ENCODE results near the gene ZNF560. TPM values are rescaled to one million over a fixed set of nuclear protein-coding genes. Genes with fewer than 3 reads are reported as not detected.
"Not testable (repeated sequence)": the region's sequence is repeated elsewhere in the genome, so short reads cannot be mapped to it uniquely, and the experiment has no call there.

Gene ZNF560
- not detected for total RNA-seq

DNA sequence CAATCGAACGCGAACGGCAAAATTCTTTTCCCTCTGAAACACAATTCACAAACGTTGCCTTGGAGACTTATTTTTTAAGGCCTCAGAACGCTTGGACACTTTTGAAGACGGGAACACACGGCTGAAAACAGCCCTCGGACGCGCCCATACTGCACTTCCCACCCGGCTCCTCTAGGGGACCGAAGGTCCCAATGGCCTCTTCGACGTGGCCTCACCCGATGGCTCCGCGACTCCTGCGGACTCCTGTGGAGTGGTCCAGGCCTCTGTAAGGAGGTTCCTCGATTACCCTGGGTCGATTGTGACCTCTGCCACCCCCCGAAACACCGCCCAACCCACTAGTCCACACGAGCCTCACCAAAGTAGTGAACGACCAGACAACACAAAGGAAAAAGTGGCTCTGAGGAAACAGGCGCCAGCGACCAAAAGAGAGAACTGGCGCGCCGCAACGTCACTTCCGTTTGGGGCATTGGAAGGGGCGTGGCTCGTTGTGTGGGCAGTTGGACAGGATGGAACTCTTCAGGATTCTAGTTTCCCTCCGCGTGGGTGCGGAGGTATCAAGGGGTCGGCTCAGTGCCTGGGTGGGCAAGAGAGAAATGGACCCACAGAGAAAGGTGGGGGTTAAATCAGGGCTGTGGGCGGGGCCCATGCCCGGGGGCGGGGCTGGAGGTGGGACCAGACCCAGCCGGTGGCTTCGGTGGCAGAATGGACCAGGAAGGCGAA, at the start of gene ZNF560:
ZNF560 (minus strand) TSS at position 434 of the 720 bp plus-strand sequence. CDS start 23,303 bp downstream, outside the sequence.
- DNase-seq: no peak
- H3K4me3 Mint-ChIP-seq: no peak within 1 kb of the TSS
- no peak within 1 kb of the TSS for H3K27ac Mint-ChIP-seq

DNA sequence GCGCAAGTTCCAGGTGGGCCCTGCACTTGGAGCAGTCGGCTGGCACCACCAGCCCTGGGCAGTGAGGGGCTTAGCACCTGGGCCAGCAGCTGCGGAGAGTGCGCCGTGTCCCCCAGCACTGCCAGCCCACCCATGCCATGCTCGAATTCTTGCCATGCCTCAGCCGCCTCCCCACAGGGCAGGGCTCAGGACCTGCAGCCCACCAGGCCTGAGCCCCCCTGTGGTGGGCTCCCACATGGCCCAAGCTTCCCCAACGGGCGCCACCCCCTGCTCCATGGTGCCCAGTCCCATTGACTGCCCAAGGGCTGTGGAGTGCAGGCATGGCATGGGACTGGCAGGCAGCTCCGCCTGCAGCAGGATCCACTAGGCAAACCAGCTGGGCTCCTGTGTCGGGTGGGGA, 49.5 kb upstream of the ZNF560 start:
- POLR2A ChIA-PET: no interaction called here
- Mint-ChIP-seq H3K4me3 (no peak overlapping the region), H3K36me3 (ENCODE audit: low read depth) (peaks cover 9% of the 10 kb centered on the region), H3K27me3 (no peaks in the 10 kb centered on the region), H3K4me1 (no peaks in the 10 kb centered on the region), H3K9me3 (peaks cover 25% of the 10 kb centered on the region), H3K27ac (no peak overlapping the region)
- DNase-seq: no peak
- CTCF ChIA-PET: no interaction called here

More for the DNA sequence above, at the start of gene ZNF560:
- peaks cover 4% of the 10 kb centered on the region for H3K4me1 Mint-ChIP-seq
- H3K27me3 Mint-ChIP-seq: no peaks in the 10 kb centered on the region
- CTCF ChIA-PET: no interaction called here
- H3K9me3 Mint-ChIP-seq: peaks cover 28% of the 10 kb centered on the region
- POLR2A ChIA-PET: no interaction called here
- H3K36me3 Mint-ChIP-seq (ENCODE audit: low read depth): peaks cover 15% of the 10 kb centered on the region

DNA sequence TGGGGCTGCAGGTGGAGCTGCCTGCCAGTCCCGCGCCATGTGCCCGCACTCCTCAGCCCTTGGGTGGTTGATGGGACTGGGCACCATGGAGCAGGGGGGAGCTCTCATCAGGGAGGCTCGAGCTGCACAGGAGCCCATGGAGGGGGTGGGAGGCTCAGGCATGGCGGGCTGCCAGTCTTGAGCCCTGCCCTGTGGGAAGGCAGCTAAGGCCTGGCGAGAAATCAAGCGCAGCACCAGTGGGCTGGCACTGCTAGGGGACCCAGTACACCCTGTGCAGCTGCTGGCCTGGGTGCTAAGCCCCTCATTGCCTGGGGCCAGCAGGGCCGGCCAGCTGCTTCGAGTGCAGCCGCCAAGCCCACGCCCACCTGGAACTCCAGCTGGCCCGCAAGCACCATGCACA, 42.9 kb upstream of the ZNF560 start:
- H3K27ac Mint-ChIP-seq, POLR2A ChIA-PET, H3K4me3 Mint-ChIP-seq, CTCF ChIA-PET, DNase-seq, H3K27me3 Mint-ChIP-seq: not testable (repeated sequence)
- Mint-ChIP-seq H3K9me3 (peaks cover 24% of the 10 kb centered on the region), H3K4me1 (peaks cover 21% of the 10 kb centered on the region), H3K36me3 (ENCODE audit: low read depth) (peaks cover 28% of the 10 kb centered on the region)

DNA sequence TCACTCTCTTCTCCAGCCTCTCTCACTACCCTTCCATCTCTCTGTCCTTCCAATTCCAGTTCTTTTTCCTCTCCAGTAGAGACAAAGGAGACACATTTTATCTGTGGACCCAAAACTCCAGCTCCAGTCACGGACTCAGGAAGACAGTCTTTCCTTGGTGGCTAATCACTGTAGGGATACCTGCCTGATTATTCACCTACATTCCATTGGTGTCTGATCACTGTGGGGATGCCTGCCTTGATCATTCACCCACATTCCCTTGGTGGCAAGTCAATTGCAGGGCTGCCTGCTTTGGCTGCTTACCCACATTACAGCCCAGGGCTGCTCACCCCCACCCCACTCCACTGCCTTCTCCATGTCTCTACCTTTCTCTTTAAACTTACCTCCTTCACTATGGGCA, 41.5 kb upstream of the ZNF560 start:
- H3K4me1 Mint-ChIP-seq: peaks cover 25% of the 10 kb centered on the region
- CTCF ChIA-PET, DNase-seq, H3K27me3 Mint-ChIP-seq, POLR2A ChIA-PET: not testable (repeated sequence)
- peaks cover 42% of the 10 kb centered on the region for H3K36me3 Mint-ChIP-seq (ENCODE audit: low read depth)
- peak overlapping the region; percentile 59 for H3K27ac Mint-ChIP-seq
- H3K9me3 Mint-ChIP-seq: peaks cover 27% of the 10 kb centered on the region
- peak overlapping the region; percentile 35 for H3K4me3 Mint-ChIP-seq

DNA sequence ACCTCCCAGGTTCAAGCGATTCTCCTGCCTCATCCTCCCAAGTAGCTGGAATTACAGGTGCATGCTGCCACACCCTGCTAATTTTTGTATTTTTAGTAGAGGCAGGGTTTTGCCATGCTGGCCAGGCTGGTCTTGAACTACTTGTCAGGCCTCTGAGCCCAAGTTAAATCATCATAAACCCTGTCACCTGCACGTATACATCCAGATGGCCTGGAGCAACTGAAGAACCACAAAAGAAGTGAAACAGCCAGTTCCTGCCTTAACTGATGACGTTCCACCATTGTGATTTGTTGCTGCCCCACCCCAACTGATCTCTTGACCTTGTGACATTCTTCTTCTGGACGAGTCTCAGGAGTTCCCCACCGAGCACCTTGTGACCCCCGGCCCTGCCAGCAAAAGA, 40.8 kb upstream of the ZNF560 start:
- peaks cover 25% of the 10 kb centered on the region for H3K4me1 Mint-ChIP-seq
- peak overlapping the region; percentile 59 for H3K27ac Mint-ChIP-seq
- peak overlapping the region; percentile 97 for H3K4me3 Mint-ChIP-seq
- H3K27me3 Mint-ChIP-seq, DNase-seq, POLR2A ChIA-PET: not testable (repeated sequence)
- CTCF ChIA-PET: interaction anchor here (1.0 kb wide), 1 partner anchor 45 kb away, joined by 3 read pairs; the partner anchor contains the start of gene ZNF121
- H3K36me3 Mint-ChIP-seq (ENCODE audit: low read depth): peaks cover 49% of the 10 kb centered on the region
- peaks cover 29% of the 10 kb centered on the region for H3K9me3 Mint-ChIP-seq

DNA sequence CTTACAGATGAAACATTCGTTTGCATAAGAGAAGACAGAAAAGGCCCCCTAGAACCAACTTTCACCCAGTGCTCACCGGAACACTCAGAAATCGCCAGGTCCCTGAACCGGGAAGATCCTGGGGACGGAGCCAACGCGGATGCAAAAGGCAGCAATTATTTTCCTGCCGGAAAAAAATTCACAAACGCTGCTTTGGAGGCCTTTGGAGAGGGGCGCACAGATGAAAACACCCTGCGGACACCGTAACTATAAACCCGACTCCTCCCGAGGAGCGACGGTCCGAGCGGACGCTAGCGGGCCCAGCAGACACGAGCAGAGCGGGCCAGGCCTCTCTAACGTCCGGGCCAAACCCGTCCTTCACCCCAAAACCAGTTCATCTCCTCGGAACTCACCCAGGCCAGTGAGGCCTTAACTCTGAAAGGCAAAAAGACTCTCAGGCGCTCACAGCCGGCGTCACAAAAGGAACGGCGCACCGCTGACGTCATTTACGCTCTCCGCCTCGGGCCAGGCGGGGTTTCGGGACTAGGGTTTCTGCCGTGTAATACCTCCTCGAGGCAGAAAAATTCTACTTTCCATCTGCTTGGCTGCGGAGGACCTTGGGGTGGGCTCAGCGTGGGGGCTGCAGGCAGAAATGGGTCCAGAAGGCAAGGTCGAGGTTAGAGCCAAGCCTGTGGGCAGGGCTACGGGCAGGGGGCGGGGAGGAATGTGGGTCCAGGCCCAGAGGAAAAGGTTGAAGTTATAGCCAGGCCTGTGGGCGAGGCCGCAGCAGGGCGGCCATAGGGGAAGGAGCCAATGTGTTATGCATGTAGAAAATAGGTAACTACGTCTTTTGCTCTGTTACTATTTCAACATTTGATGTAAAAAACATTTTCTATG, 40.0 kb upstream of the ZNF560 start, which contains the start of gene ZNF426:
ZNF426 (minus strand) TSS at position 463 of the 876 bp plus-strand sequence. CDS start 2,413 bp downstream, outside the sequence.
- peaks cover 57% of the 10 kb centered on the region for H3K36me3 Mint-ChIP-seq (ENCODE audit: low read depth)
- POLR2A ChIA-PET: interaction anchor here (1.0 kb wide), 1 partner anchor 103 kb away, joined by 3 read pairs; the partner anchor contains the start of gene ZNF266
- CTCF ChIA-PET: interaction anchor here (1.0 kb wide), 1 partner anchor 46 kb away, joined by 3 read pairs; the partner anchor contains the start of gene ZNF121
- DNase-seq: peak; percentile 90
- peaks cover 25% of the 10 kb centered on the region for H3K4me1 Mint-ChIP-seq
- peaks cover 36% of the 10 kb centered on the region for H3K9me3 Mint-ChIP-seq
- peak within 1 kb of the TSS; percentile 97 for H3K4me3 Mint-ChIP-seq
- H3K27ac Mint-ChIP-seq: peak within 1 kb of the TSS; percentile 95
- no peaks in the 10 kb centered on the region for H3K27me3 Mint-ChIP-seq

DNA sequence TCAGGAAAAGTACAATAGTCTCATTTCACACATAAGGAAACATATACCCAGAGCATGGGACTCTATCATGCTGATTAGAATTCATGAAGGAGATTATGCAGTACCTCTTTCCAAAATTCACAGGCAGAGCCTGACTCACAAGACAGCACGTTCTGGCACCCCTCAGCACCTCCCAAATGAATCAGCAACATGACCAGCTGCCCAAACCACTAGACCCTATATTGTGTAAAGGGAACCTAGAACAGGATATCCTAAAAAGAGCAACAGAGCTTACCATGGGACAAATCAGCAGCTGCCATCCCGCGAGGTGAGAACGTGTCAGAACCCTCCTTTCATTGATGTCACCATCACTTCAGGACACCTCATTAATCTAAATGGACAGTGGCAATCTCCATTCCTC, 37.5 kb upstream of the ZNF560 start:
- Mint-ChIP-seq H3K4me3 (no peak overlapping the region), H3K4me1 (peaks cover 25% of the 10 kb centered on the region), H3K27me3 (no peaks in the 10 kb centered on the region), H3K9me3 (peaks cover 46% of the 10 kb centered on the region), H3K27ac (no peak overlapping the region), H3K36me3 (ENCODE audit: low read depth) (peaks cover 82% of the 10 kb centered on the region)
- ChIA-PET CTCF (no interaction called here), POLR2A (no interaction called here)
- DNase-seq: no peak

DNA sequence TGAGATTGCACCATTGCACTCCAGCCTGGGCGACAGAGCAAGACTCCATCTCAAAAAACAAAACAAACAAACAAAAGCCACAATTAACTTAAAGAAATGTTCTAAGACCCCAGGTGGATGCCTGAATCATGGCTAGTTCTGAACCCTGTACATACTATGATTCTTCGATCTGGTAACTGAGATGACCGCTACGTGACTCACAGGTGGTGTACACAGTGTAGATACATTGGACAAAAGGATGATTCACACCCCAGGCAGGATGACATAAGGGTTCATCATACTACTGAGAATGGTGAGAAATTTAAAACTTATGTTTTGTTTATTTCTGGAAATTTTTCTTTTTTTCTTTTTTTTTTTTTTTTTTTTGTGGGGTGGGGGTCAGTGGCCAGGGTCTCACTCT, 33.5 kb upstream of the ZNF560 start:
- Mint-ChIP-seq H3K27ac (no peak overlapping the region), H3K4me1 (peaks cover 4% of the 10 kb centered on the region), H3K9me3 (peaks cover 58% of the 10 kb centered on the region), H3K4me3 (no peak overlapping the region), H3K27me3 (no peaks in the 10 kb centered on the region), H3K36me3 (ENCODE audit: low read depth) (peaks cover 91% of the 10 kb centered on the region)
- POLR2A ChIA-PET: no interaction called here
- CTCF ChIA-PET: no interaction called here
- DNase-seq: no peak

DNA sequence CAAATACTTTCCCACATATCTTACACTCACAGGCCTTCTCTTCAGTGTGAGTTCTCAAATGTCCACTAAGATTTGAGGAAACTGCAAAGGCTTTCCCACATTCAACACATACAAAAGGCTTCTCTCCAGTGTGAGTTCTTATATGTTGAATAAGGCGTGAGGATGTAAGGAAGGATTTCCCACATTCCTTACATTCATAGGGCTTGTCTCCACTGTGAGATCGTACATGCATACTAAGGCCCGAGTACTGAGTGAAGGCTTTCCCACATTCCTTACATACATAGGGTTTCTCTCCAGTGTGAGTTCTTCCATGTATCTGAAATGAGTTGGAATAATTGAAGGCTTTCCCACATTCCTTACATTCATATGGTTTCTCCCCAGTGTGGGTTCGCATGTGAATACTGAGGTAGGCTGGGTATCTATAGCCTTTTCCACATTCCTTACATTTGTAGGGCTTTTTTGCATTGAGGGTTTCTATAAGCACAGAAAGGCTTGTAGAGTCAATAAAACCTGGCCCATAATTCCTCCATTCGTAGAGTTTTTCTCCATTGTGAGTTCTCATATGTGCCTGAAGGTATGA, 30.4 kb upstream of the ZNF560 start:
- no peak overlapping the region for H3K4me3 Mint-ChIP-seq
- POLR2A ChIA-PET: no interaction called here
- H3K9me3 Mint-ChIP-seq: peaks cover 70% of the 10 kb centered on the region
- CTCF ChIA-PET: no interaction called here
- H3K27me3 Mint-ChIP-seq: no peaks in the 10 kb centered on the region
- no peak overlapping the region for H3K27ac Mint-ChIP-seq
- H3K4me1 Mint-ChIP-seq: no peaks in the 10 kb centered on the region
- no peak for DNase-seq
- H3K36me3 Mint-ChIP-seq (ENCODE audit: low read depth): peaks cover 81% of the 10 kb centered on the region

DNA sequence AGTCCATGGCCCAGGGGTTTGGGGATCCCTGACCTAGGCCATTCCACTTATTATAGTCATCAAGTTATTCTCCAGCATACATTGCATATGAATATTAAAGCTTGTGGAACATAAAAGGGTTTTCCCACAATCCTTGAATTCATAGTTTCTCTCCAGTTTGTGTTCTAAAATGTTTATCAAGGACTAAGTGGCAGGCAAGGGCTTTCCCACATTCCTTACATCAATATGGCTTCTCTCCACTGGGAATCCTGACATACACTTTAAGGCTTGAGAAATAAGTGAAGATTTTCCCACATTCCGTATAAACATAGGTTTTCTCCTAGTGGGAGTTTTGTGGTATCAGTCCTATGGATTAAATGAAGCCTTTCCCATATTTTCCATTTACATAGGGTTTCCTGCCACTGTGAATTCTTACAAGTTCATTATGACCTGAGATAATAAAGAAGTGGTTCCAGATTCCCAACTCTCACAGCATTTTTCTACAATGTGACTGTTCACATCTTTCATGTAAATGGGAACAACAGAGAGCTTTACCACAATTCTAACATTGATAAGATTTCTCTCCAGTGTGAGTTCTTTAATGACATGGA, 25.6 kb upstream of the ZNF560 start:
- no peak overlapping the region for H3K4me3 Mint-ChIP-seq
- DNase-seq: no peak
- no peak overlapping the region for H3K27ac Mint-ChIP-seq
- CTCF ChIA-PET: no interaction called here
- POLR2A ChIA-PET: no interaction called here
- no peaks in the 10 kb centered on the region for H3K4me1 Mint-ChIP-seq
- H3K27me3 Mint-ChIP-seq: no peaks in the 10 kb centered on the region
- peaks cover 47% of the 10 kb centered on the region for H3K36me3 Mint-ChIP-seq (ENCODE audit: low read depth)
- peaks cover 65% of the 10 kb centered on the region for H3K9me3 Mint-ChIP-seq

DNA sequence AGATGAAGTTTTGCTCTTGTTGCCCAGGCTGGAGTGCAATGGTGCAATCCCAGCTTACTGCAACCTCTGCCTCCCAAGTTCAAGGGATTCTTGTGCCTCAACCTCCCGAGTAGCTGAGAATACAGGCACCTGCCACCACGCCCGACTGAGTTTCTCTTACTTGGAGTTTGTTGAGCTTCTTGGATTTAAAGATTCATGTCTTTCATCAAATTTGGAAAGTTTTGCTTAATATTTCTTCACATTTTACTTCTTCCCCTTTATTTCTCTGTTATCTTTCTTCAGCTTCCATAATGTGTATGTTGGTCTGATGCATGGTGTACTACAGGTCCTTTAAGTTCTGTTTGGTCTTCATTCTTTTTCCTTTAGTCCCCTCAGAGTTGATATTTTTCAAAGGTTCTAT, 8.9 kb upstream of the ZNF560 start:
- Mint-ChIP-seq H3K9me3 (peaks cover 42% of the 10 kb centered on the region), H3K27me3 (no peaks in the 10 kb centered on the region), H3K27ac (no peak overlapping the region), H3K4me1 (no peaks in the 10 kb centered on the region), H3K4me3 (no peak overlapping the region), H3K36me3 (ENCODE audit: low read depth) (no peaks in the 10 kb centered on the region)
- DNase-seq: no peak
- POLR2A ChIA-PET: no interaction called here
- CTCF ChIA-PET: no interaction called here

DNA sequence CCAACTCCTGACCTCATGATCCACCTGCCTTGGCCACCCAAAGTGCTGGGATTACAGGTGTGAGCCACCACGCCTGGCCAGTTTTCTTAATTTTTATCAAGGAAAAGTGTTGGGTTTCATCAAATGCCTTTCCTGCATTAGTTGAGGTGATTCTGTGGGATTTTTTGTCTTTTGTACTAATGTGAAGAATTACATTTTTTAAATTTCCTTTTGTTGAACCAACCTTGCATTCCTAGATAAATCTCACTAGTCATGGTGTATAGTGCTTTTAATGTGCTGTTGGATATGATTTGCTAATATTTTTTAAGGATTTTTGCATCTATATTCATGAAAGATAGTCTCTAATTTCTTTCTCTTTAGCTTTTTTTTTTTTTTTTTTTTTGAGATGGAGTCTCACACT, 2.4 kb upstream of the ZNF560 start:
- Mint-ChIP-seq H3K9me3 (peaks cover 35% of the 10 kb centered on the region), H3K4me3 (no peak overlapping the region), H3K36me3 (ENCODE audit: low read depth) (peaks cover 15% of the 10 kb centered on the region), H3K27ac (no peak overlapping the region), H3K4me1 (peaks cover 4% of the 10 kb centered on the region), H3K27me3 (no peaks in the 10 kb centered on the region)
- DNase-seq: no peak
- ChIA-PET CTCF (no interaction called here), POLR2A (no interaction called here)

DNA sequence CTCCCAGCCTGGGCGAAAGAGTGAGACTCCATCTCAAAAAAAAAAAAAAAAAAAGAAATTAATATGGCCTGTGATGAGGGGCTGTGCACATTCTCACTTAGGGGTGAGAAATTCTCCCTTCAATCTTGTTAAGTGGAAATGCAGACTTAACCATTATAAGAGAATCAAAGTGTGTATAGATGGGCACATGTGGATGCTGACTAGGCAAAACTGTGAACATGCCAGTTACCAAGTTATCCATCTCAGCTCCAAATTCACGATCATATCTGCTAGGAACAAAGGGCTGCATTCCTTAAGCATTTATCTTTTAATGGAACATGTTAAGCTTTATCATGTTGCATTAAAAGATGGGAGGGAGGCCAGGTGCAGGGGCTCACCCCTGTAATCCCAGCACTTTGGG, 4.3 kb downstream of the ZNF560 start:
- Mint-ChIP-seq H3K4me1 (peaks cover 4% of the 10 kb centered on the region), H3K27ac (no peak overlapping the region), H3K27me3 (no peaks in the 10 kb centered on the region), H3K9me3 (peaks cover 36% of the 10 kb centered on the region), H3K4me3 (no peak overlapping the region), H3K36me3 (ENCODE audit: low read depth) (peaks cover 12% of the 10 kb centered on the region)
- ChIA-PET CTCF (no interaction called here), POLR2A (no interaction called here)
- no peak for DNase-seq

Measured in activated CD4-positive, alpha-beta memory T cell treated with anti-CD3 and anti-CD28 coated beads, Interleukin-2, amount 10 ng/mL, durations not matched to agents 7 days and 5 days (primary cell).